Prostate gland (tissue), 2 donors: ENCODE measurements around the gene PPP1R10. TPM values are rescaled to one million over a fixed set of nuclear protein-coding genes. Genes with fewer than 3 reads are reported as not detected.

ENCODE experiments used
- DNase-seq: peaks from one replicate; pipeline ENCODE4 v3.0.0-alpha.2; 2019; ENCODE audit warnings: low spot score
- H3K27ac ChIP-seq, 2 donors: fragments of 200-600 bp; sonication (generic); 2 replicates each; pipeline ENCODE4 v1.5.1; 2017 to 2019
- H3K27me3 ChIP-seq: fragments of 200-600 bp; sonication (generic); replicated peaks from 2 replicates; pipeline ENCODE4 v1.5.1; 2019; ENCODE audit not compliant: insufficient read depth
- H3K36me3 ChIP-seq, 2 donors: fragments of 200-600 bp; sonication (generic); 1 replicate in 1 of 2; 2 replicates in 1 of 2; pipeline versions ENCODE4 v1.5.1 to v1.8.1; 2017 to 2019
- H3K4me1 ChIP-seq: fragments of 200-600 bp; sonication (generic); replicated peaks from 2 replicates; pipeline ENCODE4 v1.5.1; 2019
- H3K4me3 ChIP-seq, 2 donors: fragments of 200-600 bp; sonication (generic); 2 replicates each; pipeline ENCODE4 v1.5.1; 2017 to 2019
- H3K9me3 ChIP-seq: fragments of 200-600 bp; sonication (generic); 2 replicates; pipeline ENCODE4 v1.5.1; 2017
- POLR2A ChIP-seq: fragments of 450-650 bp; IDR thresholded peaks from one replicate; pipeline ENCODE4 v1.6.1; 2016; ENCODE audit warnings: antibody characterized with exemption, mild to moderate bottlenecking
- POLR2AphosphoS5 ChIP-seq: sonication (generic); formaldehyde crosslinking; IDR thresholded peaks from one replicate; pipeline ENCODE4 v1.6.1; 2017; ENCODE audit warnings: antibody characterized with exemption
- WGBS: methylation state at CpG from one replicate; pipeline ENCODE4 v1.1.5; 2018; 5-methylcytosine and 5-hydroxymethylcytosine counted together
- intact Hi-C: fragments of 100-400 bp; cut with DNase I; formaldehyde crosslinking; loops from one replicate; pipeline ENCODE4 v1.14.2; 2022
- microRNA counts, 2 donors: library from miRNA; unstranded; fragments of <30 nt; microRNA quantifications; one replicate each; lab custom pipeline; 2016 to 2017
- microRNA-seq: library from miRNA; unstranded; fragments of <30 nt; microRNA quantifications from one replicate; pipeline ENCODE4, GENCODE V29; 2016
- small RNA-seq, 2 donors: library from RNA; depleted of rRNA; stranded (forward); fragments of <200 nt; gene quantifications; one replicate each; pipeline ENCODE3, GENCODE V24; 2016
- total RNA-seq, 2 donors: library from RNA; depleted of rRNA; stranded (reverse); fragments of >200 nt; gene quantifications; one replicate each; pipeline ENCODE4 v1.1.0, GENCODE V29; 2016
- TF ChIP-seq, protein P1 (sequence below), 4 experiments: fragments of 200-600 bp in 2 of 4; fragments of 450-650 bp in 2 of 4; sonication (generic) in 2 of 4; IDR thresholded peaks; 1 replicate in 3 of 4; 2 replicates in 1 of 4; pipeline ENCODE4 v1.5.1; 2016 to 2019; ENCODE audit warnings: antibody characterized with exemption in 4 of 4, mild to moderate bottlenecking in 2 of 4, moderate library complexity in 2 of 4

Gene PPP1R10
- total RNA-seq, 2 donors from 2014 or later: 40.0 to 51.0 TPM

GRCh38 chr6:30554404-30554803 lies 62.6 kb downstream of the PPP1R10 start:
- Histone ChIP-seq H3K36me3 (no peaks in the 10 kb centered on the region), H3K4me1 (no peaks in the 10 kb centered on the region), H3K27ac (no peak overlapping the region), H3K27me3 (no peaks in the 10 kb centered on the region), H3K9me3 (no peaks in the 10 kb centered on the region), H3K4me3 (no peak overlapping the region)
- TF ChIP-seq, protein P1, sequence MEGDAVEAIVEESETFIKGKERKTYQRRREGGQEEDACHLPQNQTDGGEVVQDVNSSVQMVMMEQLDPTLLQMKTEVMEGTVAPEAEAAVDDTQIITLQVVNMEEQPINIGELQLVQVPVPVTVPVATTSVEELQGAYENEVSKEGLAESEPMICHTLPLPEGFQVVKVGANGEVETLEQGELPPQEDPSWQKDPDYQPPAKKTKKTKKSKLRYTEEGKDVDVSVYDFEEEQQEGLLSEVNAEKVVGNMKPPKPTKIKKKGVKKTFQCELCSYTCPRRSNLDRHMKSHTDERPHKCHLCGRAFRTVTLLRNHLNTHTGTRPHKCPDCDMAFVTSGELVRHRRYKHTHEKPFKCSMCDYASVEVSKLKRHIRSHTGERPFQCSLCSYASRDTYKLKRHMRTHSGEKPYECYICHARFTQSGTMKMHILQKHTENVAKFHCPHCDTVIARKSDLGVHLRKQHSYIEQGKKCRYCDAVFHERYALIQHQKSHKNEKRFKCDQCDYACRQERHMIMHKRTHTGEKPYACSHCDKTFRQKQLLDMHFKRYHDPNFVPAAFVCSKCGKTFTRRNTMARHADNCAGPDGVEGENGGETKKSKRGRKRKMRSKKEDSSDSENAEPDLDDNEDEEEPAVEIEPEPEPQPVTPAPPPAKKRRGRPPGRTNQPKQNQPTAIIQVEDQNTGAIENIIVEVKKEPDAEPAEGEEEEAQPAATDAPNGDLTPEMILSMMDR (IDR thresholded peaks at IDR 0.05): no peak
- TF ChIP-seq POLR2AphosphoS5: no peak
- no peak for TF ChIP-seq POLR2A
- WGBS: 91% methylated on average over 4 of the region's 4 CpGs
- intact Hi-C loops: no loop called here
- DNase-seq: no peak

MicroRNAs encoded within 50 kb of the gene (microRNA counts, 767-probe panel; counts per million panel counts)
- microRNA hsa-miR-877-5p (lab: Ali Mortazavi, UCI): 431 to 1,631 counts per million in 2 donors

Small RNA genes lying within 50 kb of the gene (microRNA-seq; reads per million reads assigned to microRNA genes)
- 75.2 reads per million, percentile 71 among the genes with 10 or more reads in this experiment for gene MIR877

Small RNA genes lying within 50 kb of the gene (small RNA-seq; reads per million reads assigned to genes)
- 2.3 to 3.4 reads per million in 2 donors for gene MIR877

Other genes starting within 250 kb of the PPP1R10 start
- gene HLA-E, start 127.7 kb downstream of the PPP1R10 start, total RNA-seq: 100 to 1,000 TPM; 293 to 354 TPM
- gene GNL1, start 60.8 kb downstream of the PPP1R10 start, total RNA-seq: 10 to 100 TPM; 38.3 to 56.4 TPM
- gene PRR3, start 59.9 kb downstream of the PPP1R10 start, total RNA-seq: 10 to 100 TPM in 1 of 2 donors, 1 to 10 TPM in 1; 8.6 to 11.7 TPM
- 10 to 100 TPM; 42.3 to 49.2 TPM for gene ABCF1, start 45.8 kb downstream of the PPP1R10 start, total RNA-seq
- gene MRPS18B, start 597 bp upstream of the PPP1R10 start, total RNA-seq: 10 to 100 TPM; 63.6 to 69.2 TPM
- gene ATAT1, start 9.6 kb upstream of the PPP1R10 start, total RNA-seq: 10 to 100 TPM in 1 of 2 donors, 1 to 10 TPM in 1; 8.7 to 11.0 TPM
- gene C6orf136, start 29.9 kb upstream of the PPP1R10 start, total RNA-seq: 10 to 100 TPM; 12.8 to 18.5 TPM
- gene DHX16, start 55.8 kb upstream of the PPP1R10 start, total RNA-seq: 10 to 100 TPM; 26.4 to 41.0 TPM
- 10 to 100 TPM; 12.2 to 21.9 TPM for gene PPP1R18, start 69.4 kb upstream of the PPP1R10 start, total RNA-seq
- 1 to 10 TPM; 5.9 to 7.3 TPM for gene NRM, start 73.7 kb upstream of the PPP1R10 start, total RNA-seq
- gene MDC1, start 100.0 kb upstream of the PPP1R10 start, total RNA-seq: 10 to 100 TPM; 20.5 to 26.3 TPM
- 100 to 1,000 TPM; 196 to 270 TPM for gene TUBB, start 103.1 kb upstream of the PPP1R10 start, total RNA-seq
- gene FLOT1, start 125.4 kb upstream of the PPP1R10 start, total RNA-seq: 100 to 1,000 TPM; 117 to 133 TPM
- 10 to 100 TPM; 13.9 to 26.4 TPM for gene IER3, start 127.3 kb upstream of the PPP1R10 start, total RNA-seq